Loucy (cell line): Measurements from ENCODE around the gene TMEM132D.

ENCODE experiments used
- H2AFZ ChIP-seq: fragments of 200-600 bp; sonication (generic); 2 replicates; pipeline ENCODE4 v1.6.0; 2016; ENCODE audit warnings: antibody characterized with exemption, mild to moderate bottlenecking, low read length, moderate library complexity
- H3F3A ChIP-seq: fragments of 200-600 bp; 2 replicates; pipeline ENCODE4 v1.6.0; 2016; ENCODE audit warnings: antibody characterized with exemption, low read depth, mild to moderate bottlenecking
- H3K27me3 ChIP-seq: fragments of 200-600 bp; sonication (generic); 2 replicates; pipeline ENCODE4 v1.6.1; 2014; ENCODE audit warnings: low read length, mild to moderate bottlenecking; ENCODE audit not compliant: insufficient read depth, poor library complexity, severe bottlenecking
- H3K36me3 ChIP-seq: fragments of 200-600 bp; sonication (generic); 2 replicates; pipeline ENCODE4 v1.6.1; 2016; ENCODE audit warnings: low read length; ENCODE audit not compliant: insufficient read depth
- H3K4me1 ChIP-seq: fragments of 200-600 bp; sonication (generic); 2 replicates; pipeline ENCODE4 v1.5.1; 2014; ENCODE audit warnings: low read length, mild to moderate bottlenecking; ENCODE audit not compliant: insufficient read depth, poor library complexity, severe bottlenecking
- H3K4me2 ChIP-seq: fragments of 200-600 bp; sonication (generic); 2 replicates; pipeline ENCODE4 v1.6.0; 2014; ENCODE audit warnings: antibody characterized with exemption, low read length, low read depth, mild to moderate bottlenecking; ENCODE audit not compliant: poor library complexity, severe bottlenecking
- H3K4me3 ChIP-seq: fragments of 200-600 bp; sonication (generic); 2 replicates; pipeline ENCODE4 v1.5.1; 2014; ENCODE audit warnings: low read length, mild to moderate bottlenecking, mixed read lengths; ENCODE audit not compliant: poor library complexity, severe bottlenecking
- H3K79me2 ChIP-seq: fragments of 200-600 bp; sonication (generic); 2 replicates; pipeline ENCODE4 v1.6.1; 2014; ENCODE audit warnings: low read length; ENCODE audit not compliant: insufficient read depth
- H3K9ac ChIP-seq: fragments of 200-600 bp; sonication (generic); 2 replicates; pipeline ENCODE4 v1.6.0; 2014; ENCODE audit warnings: mild to moderate bottlenecking, low read depth, low read length, moderate library complexity; ENCODE audit not compliant: poor library complexity, severe bottlenecking
- H3K9me2 ChIP-seq: fragments of 200-600 bp; sonication (generic); replicated peaks from 2 replicates; pipeline ENCODE4 v1.6.1; 2016; ENCODE audit warnings: low read depth, low read length, mixed read lengths
- H3K9me3 ChIP-seq: fragments of 200-600 bp; sonication (generic); 2 replicates; pipeline ENCODE4 v1.6.1; 2014; ENCODE audit warnings: mild to moderate bottlenecking, antibody characterized with exemption, low read length, low read depth; ENCODE audit not compliant: insufficient read depth
- H4K20me1 ChIP-seq: fragments of 200-600 bp; sonication (generic); 2 replicates; pipeline ENCODE4 v1.6.0; 2014; ENCODE audit warnings: antibody characterized with exemption, low read length, mild to moderate bottlenecking; ENCODE audit not compliant: insufficient read depth, poor library complexity, severe bottlenecking
- EZH2phosphoT487 ChIP-seq: fragments of 200-600 bp; IDR thresholded peaks from 2 replicates; pipeline ENCODE4 v1.6.1; 2018; ENCODE audit warnings: antibody characterized with exemption, mild to moderate bottlenecking, moderate library complexity, borderline replicate concordance
- TF ChIP-seq, protein P1 (sequence below): fragments of 200-600 bp; sonication (generic); conservative IDR thresholded peaks from 2 replicates; pipeline ENCODE4 v1.5.1; 2014; ENCODE audit warnings: mild to moderate bottlenecking, antibody characterized with exemption, low read length

TMEM132D gene

DNA sequence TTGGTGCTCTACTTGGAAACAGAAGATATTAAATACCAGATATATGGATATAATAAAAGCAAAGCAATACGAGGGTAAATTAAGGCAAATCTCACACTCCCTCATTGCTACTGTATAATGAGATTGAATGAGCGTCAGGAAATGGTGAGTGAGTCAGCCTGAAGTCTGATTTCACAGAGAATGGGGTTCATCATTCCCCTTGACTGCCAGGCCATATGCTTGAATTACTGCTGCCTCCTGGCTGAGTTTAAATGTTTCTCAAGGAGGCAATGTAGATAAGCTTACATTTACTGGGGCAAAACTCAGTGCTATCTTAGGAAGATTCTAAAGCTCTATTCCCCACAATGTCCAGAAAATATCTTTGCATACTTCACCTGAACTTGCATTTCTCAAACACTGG is 380.2 kb downstream of the TMEM132D start:
- H3K9me3 ChIP-seq, result 0 out of 2 replicates have a peak, but pooled peaks cover 2% of the 10 kb centered on the region
- no peaks in the 10 kb centered on the region for H3F3A ChIP-seq
- no peaks in the 10 kb centered on the region for H3K79me2 ChIP-seq
- no peaks in the 10 kb centered on the region for H3K4me1 ChIP-seq
- H3K4me2 ChIP-seq, result no peak overlapping the region
- no peak overlapping the region for H3K9ac ChIP-seq
- H3K36me3 ChIP-seq, result no peaks in the 10 kb centered on the region
- TF ChIP-seq, protein P1, sequence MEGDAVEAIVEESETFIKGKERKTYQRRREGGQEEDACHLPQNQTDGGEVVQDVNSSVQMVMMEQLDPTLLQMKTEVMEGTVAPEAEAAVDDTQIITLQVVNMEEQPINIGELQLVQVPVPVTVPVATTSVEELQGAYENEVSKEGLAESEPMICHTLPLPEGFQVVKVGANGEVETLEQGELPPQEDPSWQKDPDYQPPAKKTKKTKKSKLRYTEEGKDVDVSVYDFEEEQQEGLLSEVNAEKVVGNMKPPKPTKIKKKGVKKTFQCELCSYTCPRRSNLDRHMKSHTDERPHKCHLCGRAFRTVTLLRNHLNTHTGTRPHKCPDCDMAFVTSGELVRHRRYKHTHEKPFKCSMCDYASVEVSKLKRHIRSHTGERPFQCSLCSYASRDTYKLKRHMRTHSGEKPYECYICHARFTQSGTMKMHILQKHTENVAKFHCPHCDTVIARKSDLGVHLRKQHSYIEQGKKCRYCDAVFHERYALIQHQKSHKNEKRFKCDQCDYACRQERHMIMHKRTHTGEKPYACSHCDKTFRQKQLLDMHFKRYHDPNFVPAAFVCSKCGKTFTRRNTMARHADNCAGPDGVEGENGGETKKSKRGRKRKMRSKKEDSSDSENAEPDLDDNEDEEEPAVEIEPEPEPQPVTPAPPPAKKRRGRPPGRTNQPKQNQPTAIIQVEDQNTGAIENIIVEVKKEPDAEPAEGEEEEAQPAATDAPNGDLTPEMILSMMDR, result no peak
- TF ChIP-seq EZH2phosphoT487, result no peak
- no peak overlapping the region for H3K4me3 ChIP-seq
- no peaks in the 10 kb centered on the region for H3K27me3 ChIP-seq
- H3K9me2 ChIP-seq, result 0 out of 2 replicates have a peak, but pooled peaks cover under 1% of the 10 kb centered on the region
- no peaks in the 10 kb centered on the region for H4K20me1 ChIP-seq
- no peak overlapping the region for H2AFZ ChIP-seq

DNA sequence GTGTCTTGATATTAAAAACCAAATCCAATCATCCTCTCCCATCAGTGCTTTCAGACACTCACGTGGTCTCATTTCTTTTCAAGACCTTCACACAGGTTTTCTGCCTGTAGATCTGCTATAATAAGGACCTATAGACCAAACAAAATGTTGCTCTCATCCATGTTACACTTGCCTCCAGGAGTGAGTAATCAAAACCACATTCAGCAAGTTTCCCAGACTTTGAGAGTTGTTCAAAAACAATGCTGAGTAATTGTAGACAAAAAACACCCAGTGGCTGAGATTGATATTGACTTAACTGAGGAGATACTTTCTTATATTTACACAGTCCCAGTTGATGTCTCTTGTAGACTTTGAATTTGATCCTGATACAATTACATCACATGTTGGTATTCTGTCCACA is 383.1 kb downstream of the TMEM132D start:
- H3K36me3 ChIP-seq, result no peaks in the 10 kb centered on the region
- no peak overlapping the region for H3K4me2 ChIP-seq
- H4K20me1 ChIP-seq, result no peaks in the 10 kb centered on the region
- peaks cover 15% of the 10 kb centered on the region; the same call in 1 of the 2 replicates for H3K9me3 ChIP-seq
- TF ChIP-seq, protein P1, result no peak
- no peak for TF ChIP-seq EZH2phosphoT487
- H3K9ac ChIP-seq, result no peak overlapping the region
- no peaks in the 10 kb centered on the region for H3K4me1 ChIP-seq
- no peaks in the 10 kb centered on the region for H3K9me2 ChIP-seq
- H2AFZ ChIP-seq, result no peak overlapping the region
- H3K4me3 ChIP-seq, result no peak overlapping the region
- no peaks in the 10 kb centered on the region for H3K79me2 ChIP-seq
- H3K27me3 ChIP-seq, result no peaks in the 10 kb centered on the region
- H3F3A ChIP-seq, result no peaks in the 10 kb centered on the region

DNA sequence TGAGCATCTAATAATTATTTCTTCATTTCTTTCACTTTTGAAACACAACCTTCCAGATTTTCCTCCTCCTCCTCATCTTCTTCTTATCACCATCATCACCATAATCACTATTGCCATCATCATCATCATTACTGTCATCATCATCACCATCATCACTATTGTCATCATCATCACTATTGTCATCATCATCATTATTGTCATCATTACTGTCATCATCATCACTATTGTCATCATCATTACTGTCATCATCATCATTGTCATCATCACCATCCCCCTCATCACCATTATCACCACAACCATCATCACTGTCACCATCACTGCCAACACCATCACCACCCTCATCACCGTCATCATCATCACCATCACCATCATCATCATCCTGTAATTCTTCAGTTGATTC is 400.0 kb downstream of the TMEM132D start:
- Histone ChIP-seq H3K9ac (no peak overlapping the region), H3K9me3 (0 out of 2 replicates have a peak, but pooled peaks cover 3% of the 10 kb centered on the region), H4K20me1 (no peaks in the 10 kb centered on the region), H3K4me2 (no peak overlapping the region), H3K4me3 (no peak overlapping the region), H3F3A (no peaks in the 10 kb centered on the region), H3K9me2 (no peaks in the 10 kb centered on the region), H3K27me3 (no peaks in the 10 kb centered on the region), H2AFZ (no peak overlapping the region), H3K4me1 (no peaks in the 10 kb centered on the region), H3K79me2 (no peaks in the 10 kb centered on the region), H3K36me3 (no peaks in the 10 kb centered on the region)
- TF ChIP-seq, protein P1, result no peak
- TF ChIP-seq EZH2phosphoT487, result no peak
